HG03558 (cell line): ENCODE results near the gene CERK.

ENCODE experiments used
- ATAC-seq: cut with Tn5 transposase; IDR thresholded peaks from one replicate; pipeline ENCODE4 v1.9.1; 2021; ENCODE audit warnings: moderate number of reproducible peaks; ENCODE audit not compliant: unreplicated experiment; ENCODE audit errors: extremely low read depth

The CERK gene

GRCh38 chr22:46767249-46767985, 29.4 kb upstream of the CERK start:
- ATAC-seq, result no peak

DNA sequence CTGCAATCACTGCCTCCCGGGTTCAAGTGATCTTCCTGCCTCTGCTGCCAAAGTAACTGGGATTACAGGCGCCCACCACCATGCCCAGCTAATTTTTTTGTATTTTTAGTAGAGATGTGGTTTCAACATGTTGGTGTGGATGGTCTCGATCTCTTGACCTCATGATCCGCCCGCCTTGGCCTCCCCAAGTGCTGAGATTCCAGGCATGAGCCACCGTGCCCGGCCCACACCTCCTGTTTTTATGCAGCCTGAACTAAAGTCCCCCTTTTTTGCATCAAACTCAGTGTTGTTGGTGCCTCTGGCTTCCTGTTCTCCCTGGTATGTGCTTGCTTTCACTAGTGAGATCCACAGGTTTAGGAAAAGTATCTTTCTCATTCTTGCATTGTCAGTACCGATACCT, 28.6 kb upstream of the CERK start:
- no peak for ATAC-seq

DNA sequence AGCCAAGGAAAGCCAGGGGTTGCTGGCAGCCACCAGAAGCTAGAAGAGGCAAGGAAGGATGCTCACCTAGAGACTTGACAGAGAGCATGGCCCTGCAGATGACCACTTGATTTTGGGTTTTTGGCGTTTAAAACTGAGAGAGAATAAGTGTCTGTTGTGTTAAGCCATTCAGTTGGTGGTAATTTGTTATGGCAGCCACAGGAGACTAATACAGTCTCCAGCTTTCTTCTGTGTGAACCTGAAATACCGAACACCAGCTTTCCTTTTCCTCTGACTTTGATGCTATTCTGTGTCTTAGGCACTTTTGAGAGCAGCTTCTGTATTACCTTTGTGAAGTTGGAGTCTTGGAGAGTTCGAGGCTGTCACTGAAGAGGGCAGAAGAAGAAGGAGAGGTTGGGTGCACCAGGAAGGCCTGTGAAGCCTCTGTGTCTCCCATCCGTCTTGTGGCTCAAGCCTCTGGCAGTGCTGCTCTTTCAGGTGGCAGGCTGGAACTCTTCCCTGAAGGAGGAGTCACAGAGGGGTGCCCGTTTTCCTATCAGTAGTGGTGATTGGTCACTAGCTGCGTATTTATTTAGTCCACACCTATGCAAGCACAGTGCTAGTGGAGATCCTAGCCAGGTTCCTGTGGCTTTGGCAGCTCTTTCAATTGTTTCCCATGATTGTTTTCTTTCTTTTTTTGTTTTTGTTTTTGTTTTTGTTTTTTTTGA, 26.9 kb upstream of the CERK start:
- no peak for ATAC-seq

GRCh38 chr22:46764140-46764680, 26.2 kb upstream of the CERK start:
- ATAC-seq, result no peak

DNA sequence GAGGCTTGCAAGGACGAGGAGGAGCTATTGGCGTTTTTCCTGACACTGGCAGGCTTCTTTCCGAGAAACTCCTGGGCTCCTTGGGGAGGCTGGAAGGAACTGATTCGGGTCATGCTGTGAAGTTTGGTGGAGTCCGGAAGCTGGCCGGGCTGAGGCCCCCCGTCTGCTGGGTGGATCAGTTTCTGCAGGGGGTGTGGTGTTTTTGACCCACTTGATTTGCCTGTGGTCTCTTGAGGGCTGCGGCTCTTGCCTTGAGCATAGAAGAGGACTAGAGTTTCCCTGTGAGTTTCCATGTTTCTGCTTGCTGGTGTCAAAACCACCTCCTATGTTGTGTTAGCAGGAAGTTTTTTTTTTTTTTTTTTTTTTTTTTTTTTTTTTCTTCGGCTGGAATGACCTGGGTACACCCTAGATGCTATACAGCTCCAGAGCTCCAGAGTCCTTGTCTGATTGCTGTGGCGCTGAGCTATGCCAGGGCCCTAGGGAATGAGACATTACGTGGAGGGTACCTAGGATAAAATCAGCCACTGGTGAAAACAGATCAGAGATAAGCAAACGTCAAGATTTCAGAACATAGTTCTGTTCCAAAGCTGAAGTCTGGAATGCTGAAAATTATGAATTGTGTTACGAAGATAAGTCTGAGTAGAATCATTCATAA, 25.1 kb upstream of the CERK start:
- no peak for ATAC-seq

- ATAC-seq, result no peak
These were observed 24.4 kb upstream of the CERK start, which contains the start of gene TBC1D22A for GRCh38 chr22:46762238-46763050. TBC1D22A (plus strand) TSS chr22:46762650; CDS start chr22:46762787, 137 bp downstream.

DNA sequence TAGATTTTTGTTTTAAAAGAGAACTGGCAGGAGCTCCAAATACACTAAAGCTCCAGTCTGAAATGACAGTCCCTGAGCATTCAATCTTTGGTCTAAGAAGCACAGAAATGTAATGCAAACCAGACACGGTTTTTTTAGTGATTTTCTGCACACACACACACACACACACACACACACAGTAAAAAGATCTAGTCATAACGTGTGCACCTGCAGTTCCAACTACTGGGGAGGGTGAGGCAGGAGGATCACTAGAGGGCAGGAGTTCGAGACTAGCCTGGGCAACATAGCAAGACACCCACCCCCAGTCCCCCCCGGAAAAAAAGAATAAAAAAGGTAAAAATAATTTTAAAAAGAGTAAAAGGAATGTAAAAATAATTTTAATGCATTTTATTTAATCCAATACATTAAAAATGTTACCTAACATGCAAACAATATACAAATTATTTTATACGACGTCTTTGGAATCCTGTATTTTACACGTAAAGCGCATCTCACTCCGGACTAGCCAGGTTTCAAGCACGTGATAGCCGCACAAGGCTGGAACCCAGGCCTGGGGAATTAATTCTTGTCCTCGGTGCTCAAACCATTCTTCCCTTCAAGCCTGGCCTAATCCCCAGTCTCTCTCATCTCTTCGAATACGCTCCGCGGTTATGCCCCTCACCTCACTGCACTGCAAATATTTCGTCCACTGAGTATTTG, 23.6 kb upstream of the CERK start:
- no peak for ATAC-seq

GRCh38 chr22:46761017-46761416, 23.0 kb upstream of the CERK start:
- no peak for ATAC-seq

- ATAC-seq, result no peak
These were observed 20.8 kb upstream of the CERK start for GRCh38 chr22:46758867-46759290.

DNA sequence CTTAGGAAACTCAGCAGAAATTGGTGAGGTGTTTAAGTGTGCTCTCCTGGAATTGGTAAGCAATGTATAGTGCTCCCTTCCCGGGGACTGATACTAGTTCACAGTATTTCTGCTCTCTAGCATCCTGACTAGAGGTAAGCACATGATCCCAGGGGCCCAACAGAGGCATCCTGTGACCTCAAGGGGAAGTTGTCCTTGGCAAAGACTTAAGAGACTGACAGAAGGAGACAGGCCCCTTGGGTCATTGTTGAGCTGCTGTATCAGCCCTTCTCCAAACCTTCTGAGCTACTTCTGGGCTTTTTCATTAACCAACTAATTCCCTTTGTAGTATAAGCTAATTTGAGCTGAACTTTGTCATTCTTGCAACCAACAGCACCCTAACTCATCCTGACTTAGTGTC, 20.1 kb upstream of the CERK start:
- ATAC-seq, result no peak

DNA sequence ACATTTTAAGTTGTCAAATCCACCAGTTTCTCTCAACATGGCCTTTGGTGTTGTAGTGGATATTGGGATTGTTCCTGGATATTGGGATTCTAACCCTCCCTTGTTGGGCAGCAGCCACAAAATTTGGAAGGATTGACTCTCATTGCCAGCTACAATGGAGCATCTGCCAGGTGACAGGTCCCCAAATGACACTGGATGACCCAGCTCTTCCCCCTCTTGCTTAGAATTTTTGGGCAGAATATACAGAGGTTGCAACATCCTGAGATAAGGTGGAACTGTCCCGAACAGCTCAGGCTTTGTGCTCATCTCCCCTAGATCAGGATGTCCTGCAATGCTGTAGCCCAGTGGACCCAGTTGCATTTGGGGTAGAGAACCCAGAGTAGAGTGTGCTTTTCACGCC, 19.1 kb upstream of the CERK start:
- no peak for ATAC-seq

DNA sequence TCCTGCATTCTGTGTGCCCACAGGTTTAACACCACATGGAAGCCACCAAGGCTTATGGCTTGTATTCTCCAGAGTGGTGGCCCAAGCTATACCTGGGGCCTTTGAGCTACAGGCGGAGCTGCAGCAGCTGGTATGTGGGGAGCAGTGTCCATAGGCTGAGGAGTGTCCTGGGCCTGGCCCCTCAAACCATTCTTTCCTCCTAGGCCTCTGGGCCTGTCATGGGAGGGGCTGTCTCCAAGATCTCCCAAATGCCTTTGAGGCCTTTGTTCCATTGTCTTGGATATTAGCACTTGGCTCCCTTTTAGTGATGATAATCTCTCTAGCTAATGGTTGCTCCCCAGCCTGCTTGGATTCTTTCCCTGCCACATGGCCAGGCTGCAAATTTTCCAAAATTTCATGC, 18.0 kb upstream of the CERK start:
- ATAC-seq, result no peak

DNA sequence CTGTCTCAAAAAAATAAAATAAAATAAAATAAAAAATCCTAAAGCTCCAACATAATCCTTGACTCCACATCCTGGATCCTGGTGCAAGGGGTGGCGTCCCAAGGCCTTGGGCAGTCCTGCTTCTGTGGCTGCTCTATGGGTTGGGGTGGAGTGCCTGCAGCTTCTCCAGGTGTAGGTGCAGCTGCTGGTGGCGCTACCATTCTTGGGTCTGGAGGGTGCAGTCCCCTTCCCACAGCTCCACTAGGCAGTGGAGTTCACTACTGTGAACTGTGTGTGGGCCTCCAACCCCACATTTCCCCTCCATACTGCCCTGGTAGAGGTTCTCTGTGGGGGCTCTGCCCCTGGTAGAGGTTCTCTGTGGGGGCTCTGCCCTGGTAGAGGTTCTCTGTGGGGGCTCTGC, 17.5 kb upstream of the CERK start:
- ATAC-seq, result no peak

DNA sequence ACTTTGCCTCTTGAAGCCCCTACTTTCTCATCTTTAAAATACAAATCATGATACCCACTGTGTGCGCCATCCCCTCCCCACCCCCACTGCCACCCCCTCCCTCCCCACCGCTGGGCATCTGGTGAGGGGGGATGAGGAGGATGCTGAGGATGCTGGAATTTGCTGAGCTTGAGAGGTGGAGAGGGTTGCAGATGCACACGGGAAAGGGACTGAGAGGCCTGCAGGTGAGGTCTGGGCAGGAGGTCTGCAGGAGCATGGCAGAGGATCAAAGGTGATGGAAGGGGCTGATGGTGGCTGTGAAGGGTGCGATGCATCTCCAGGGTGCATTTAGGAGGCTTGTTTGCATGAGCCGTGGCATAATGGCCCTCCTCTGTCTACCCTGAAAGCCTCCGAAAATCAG, 16.8 kb upstream of the CERK start:
- ATAC-seq, result no peak

GRCh38 chr22:46754110-46754799, 16.2 kb upstream of the CERK start:
- ATAC-seq, result no peak

GRCh38 chr22:46753761-46754109, 15.7 kb upstream of the CERK start:
- ATAC-seq, result no peak

GRCh38 chr22:46753360-46753759, 15.3 kb upstream of the CERK start:
- no peak for ATAC-seq

- no peak for ATAC-seq
These were observed 14.9 kb upstream of the CERK start for GRCh38 chr22:46752988-46753310.

GRCh38 chr22:46752286-46752987, 14.4 kb upstream of the CERK start:
- ATAC-seq, result no peak
